Activated CD4-positive, alpha-beta T cell treated with anti-CD3 and anti-CD28 coated beads, Interleukin-2, amount 10 ng/mL, durations not matched to agents 7 days and 5 days (primary cell): ENCODE data around the gene ZNF813. TPM values are rescaled to one million over a fixed set of nuclear protein-coding genes. Genes with fewer than 3 reads are reported as not detected.
"Not testable (repeated sequence)": the region's sequence is repeated elsewhere in the genome, so short reads cannot be mapped to it uniquely, and the experiment has no call there.

ENCODE experiments used
- CTCF ChIA-PET: fragments of 350-600 bp; sonication (Branson Sonifier 250); formaldehyde crosslinking; loops from one replicate; lab custom pipeline; 2021; ENCODE audit warnings: antibody characterized with exemption; lab: Charles Lee
- POLR2A ChIA-PET: fragments of 350-600 bp; sonication (Branson Sonifier 250); formaldehyde crosslinking; loops from one replicate; lab custom pipeline; 2021; ENCODE audit warnings: antibody characterized with exemption; lab: Charles Lee
- DNase-seq: peaks from one replicate; pipeline ENCODE4 v3.0.0-alpha.2; 2020
- H3K27ac Mint-ChIP-seq: one replicate; pipeline ENCODE4 v1.8.0; 2021; ENCODE audit warnings: mild to moderate bottlenecking, moderate library complexity, mixed read lengths
- H3K27me3 Mint-ChIP-seq: one replicate; pipeline ENCODE4 v1.8.0; 2021; ENCODE audit warnings: mixed read lengths
- H3K36me3 Mint-ChIP-seq: one replicate; pipeline ENCODE4 v1.8.0; 2021; ENCODE audit warnings: low read depth, mixed read lengths
- H3K4me1 Mint-ChIP-seq: one replicate; pipeline ENCODE4 v1.8.0; 2021; ENCODE audit warnings: mixed read lengths
- H3K4me3 Mint-ChIP-seq: one replicate; pipeline ENCODE4 v1.8.0; 2021; ENCODE audit warnings: mild to moderate bottlenecking, moderate library complexity, mixed read lengths
- H3K9me3 Mint-ChIP-seq: one replicate; pipeline ENCODE4 v1.8.0; 2021; ENCODE audit warnings: mixed read lengths
- total RNA-seq, 2 experiments: library from RNA; stranded (reverse); gene quantifications; one replicate each; pipeline ENCODE4 v1.2.3, GENCODE V29; 2021

ZNF813 gene
- total RNA-seq, 2 experiments from 2014 or later: 4.6 to 6.8 TPM

- CTCF ChIA-PET: interaction anchor here (0.6 kb wide), 1 partner anchor 918 kb away, joined by 3 read pairs; no protein-coding TSS in a partner anchor
- H3K27me3 Mint-ChIP-seq, H3K4me1 Mint-ChIP-seq, H3K4me3 Mint-ChIP-seq, H3K27ac Mint-ChIP-seq, POLR2A ChIA-PET, DNase-seq: not testable (repeated sequence)
- H3K9me3 Mint-ChIP-seq: peaks cover 63% of the 10 kb centered on the region
- H3K36me3 Mint-ChIP-seq: peaks cover 44% of the 10 kb centered on the region
Measured at GRCh38 chr19:53460131-53460721, 7.3 kb upstream of the ZNF813 start.

GRCh38 chr19:53461866-53462265, 5.7 kb upstream of the ZNF813 start:
- ChIA-PET POLR2A (no interaction called here), CTCF (no interaction called here)
- H3K27ac Mint-ChIP-seq: no peak overlapping the region
- no peak for DNase-seq
- no peak overlapping the region for H3K4me3 Mint-ChIP-seq
- peaks cover 56% of the 10 kb centered on the region for H3K9me3 Mint-ChIP-seq
- H3K27me3 Mint-ChIP-seq: no peaks in the 10 kb centered on the region
- peaks cover 29% of the 10 kb centered on the region for H3K36me3 Mint-ChIP-seq
- H3K4me1 Mint-ChIP-seq: peaks cover 6% of the 10 kb centered on the region

- Mint-ChIP-seq H3K9me3 (peaks cover 49% of the 10 kb centered on the region), H3K27ac (no peak overlapping the region), H3K4me3 (no peak overlapping the region), H3K36me3 (peaks cover 24% of the 10 kb centered on the region), H3K4me1 (peaks cover 10% of the 10 kb centered on the region), H3K27me3 (no peaks in the 10 kb centered on the region)
- ChIA-PET POLR2A (no interaction called here), CTCF (no interaction called here)
- no peak for DNase-seq
Measured at GRCh38 chr19:53462861-53463260, 4.7 kb upstream of the ZNF813 start.

GRCh38 chr19:53463263-53463662, 4.3 kb upstream of the ZNF813 start:
- Mint-ChIP-seq H3K4me3 (no peak overlapping the region), H3K27ac (no peak overlapping the region), H3K9me3 (peaks cover 47% of the 10 kb centered on the region), H3K36me3 (peaks cover 24% of the 10 kb centered on the region), H3K27me3 (no peaks in the 10 kb centered on the region), H3K4me1 (peaks cover 12% of the 10 kb centered on the region)
- peak; percentile 7 for DNase-seq
- CTCF ChIA-PET: no interaction called here
- POLR2A ChIA-PET: no interaction called here

GRCh38 chr19:53466726-53467484, 628 bp upstream of the ZNF813 start:
- Mint-ChIP-seq H3K36me3 (peaks cover 37% of the 10 kb centered on the region), H3K27me3 (no peaks in the 10 kb centered on the region), H3K27ac (peak overlapping the region; percentile 92), H3K9me3 (peaks cover 34% of the 10 kb centered on the region), H3K4me3 (peak overlapping the region; percentile 85), H3K4me1 (peaks cover 25% of the 10 kb centered on the region)
- DNase-seq: no peak
- CTCF ChIA-PET: no interaction called here
- POLR2A ChIA-PET: no interaction called here

- Mint-ChIP-seq H3K9me3 (peaks cover 33% of the 10 kb centered on the region), H3K4me3 (peak overlapping the region; percentile 85), H3K27ac (peak overlapping the region; percentile 92), H3K4me1 (peaks cover 23% of the 10 kb centered on the region), H3K36me3 (peaks cover 45% of the 10 kb centered on the region)
- CTCF ChIA-PET: interaction anchor here (0.5 kb wide), 1 partner anchor 1330 kb away, joined by 3 read pairs; no protein-coding TSS in a partner anchor
- H3K27me3 Mint-ChIP-seq, POLR2A ChIA-PET, DNase-seq: not testable (repeated sequence)
Measured at GRCh38 chr19:53468628-53469027, 1.1 kb downstream of the ZNF813 start.

GRCh38 chr19:53471916-53472315, 4.4 kb downstream of the ZNF813 start:
- Mint-ChIP-seq H3K27me3 (no peaks in the 10 kb centered on the region), H3K4me1 (peaks cover 21% of the 10 kb centered on the region), H3K36me3 (peaks cover 67% of the 10 kb centered on the region), H3K4me3 (no peak overlapping the region), H3K9me3 (peaks cover 33% of the 10 kb centered on the region), H3K27ac (no peak overlapping the region)
- POLR2A ChIA-PET: no interaction called here
- DNase-seq: no peak
- CTCF ChIA-PET: interaction anchor here (1.1 kb wide), 1 partner anchor 43 kb away, joined by 3 read pairs; no protein-coding TSS in a partner anchor

- H3K27me3 Mint-ChIP-seq, H3K4me3 Mint-ChIP-seq, POLR2A ChIA-PET, H3K4me1 Mint-ChIP-seq, DNase-seq, H3K27ac Mint-ChIP-seq: not testable (repeated sequence)
- CTCF ChIA-PET: interaction anchor here (0.7 kb wide), 1 partner anchor 254 kb away, joined by 3 read pairs; no protein-coding TSS in a partner anchor
- peaks cover 80% of the 10 kb centered on the region for H3K36me3 Mint-ChIP-seq
- H3K9me3 Mint-ChIP-seq: peaks cover 41% of the 10 kb centered on the region
Measured at GRCh38 chr19:53474832-53475231, 7.3 kb downstream of the ZNF813 start.

- H3K27ac Mint-ChIP-seq, DNase-seq, POLR2A ChIA-PET, CTCF ChIA-PET, H3K4me1 Mint-ChIP-seq, H3K4me3 Mint-ChIP-seq, H3K27me3 Mint-ChIP-seq: not testable (repeated sequence)
- Mint-ChIP-seq H3K36me3 (peaks cover 81% of the 10 kb centered on the region), H3K9me3 (peaks cover 47% of the 10 kb centered on the region)
Measured at GRCh38 chr19:53475470-53475869, 7.9 kb downstream of the ZNF813 start.

- H3K27ac Mint-ChIP-seq, H3K4me3 Mint-ChIP-seq, DNase-seq, H3K27me3 Mint-ChIP-seq, CTCF ChIA-PET, POLR2A ChIA-PET, H3K4me1 Mint-ChIP-seq: not testable (repeated sequence)
- Mint-ChIP-seq H3K9me3 (peaks cover 45% of the 10 kb centered on the region), H3K36me3 (peaks cover 87% of the 10 kb centered on the region)
Measured at GRCh38 chr19:53483751-53484150, 16.2 kb downstream of the ZNF813 start.

GRCh38 chr19:53485046-53486004, 17.8 kb downstream of the ZNF813 start:
- DNase-seq: no peak
- no peak overlapping the region for H3K27ac Mint-ChIP-seq
- no peaks in the 10 kb centered on the region for H3K4me1 Mint-ChIP-seq
- no peak overlapping the region for H3K4me3 Mint-ChIP-seq
- H3K9me3 Mint-ChIP-seq: peaks cover 37% of the 10 kb centered on the region
- ChIA-PET POLR2A (interaction anchor here (0.6 kb wide), 1 partner anchor 488 kb away, joined by 3 read pairs; no protein-coding TSS in a partner anchor), CTCF (no interaction called here)
- no peaks in the 10 kb centered on the region for H3K27me3 Mint-ChIP-seq
- H3K36me3 Mint-ChIP-seq: peaks cover 82% of the 10 kb centered on the region

- no peaks in the 10 kb centered on the region for H3K4me1 Mint-ChIP-seq
- peaks cover 65% of the 10 kb centered on the region for H3K36me3 Mint-ChIP-seq
- H3K4me3 Mint-ChIP-seq: no peak overlapping the region
- POLR2A ChIA-PET: no interaction called here
- DNase-seq: no peak
- H3K9me3 Mint-ChIP-seq: peaks cover 58% of the 10 kb centered on the region
- CTCF ChIA-PET: no interaction called here
- H3K27ac Mint-ChIP-seq: no peak overlapping the region
- no peaks in the 10 kb centered on the region for H3K27me3 Mint-ChIP-seq
Measured at GRCh38 chr19:53492153-53492552, 24.6 kb downstream of the ZNF813 start.
